HepG2 (cell line): ENCODE results near the gene NPPB.

ENCODE experiments used
- CTCF ChIP-seq: sonication (generic); formaldehyde crosslinking; IDR thresholded peaks from 2 replicates; pipeline ENCODE4 v1.5.0; 2020; ENCODE audit warnings: mild to moderate bottlenecking, missing genetic modification reagents, moderate library complexity
- DBP ChIP-seq: sonication (generic); formaldehyde crosslinking; IDR thresholded peaks from 2 replicates; pipeline ENCODE4 v1.4.0; 2020; ENCODE audit warnings: missing genetic modification reagents; ENCODE audit errors: not compliant biosample characterization
- HNF4G ChIP-seq, 2 experiments: sonication (generic) in 1 of 2; formaldehyde crosslinking in 1 of 2; IDR thresholded peaks; 2 replicates each; pipeline versions ENCODE4 v1.4.0 to v1.6.1; 2011 to 2020; ENCODE audit warnings: borderline replicate concordance in 2 of 2, low read depth in 2 of 2, mild to moderate bottlenecking in 2 of 2, low read length in 1 of 2, missing genetic modification reagents in 1 of 2, moderate library complexity in 1 of 2
- KAT2B ChIP-seq: fragments of 150-350 bp; IDR thresholded peaks from 2 replicates; pipeline ENCODE4 v1.6.1; 2014; ENCODE audit warnings: low read depth, low read length, borderline replicate concordance
- KDM1A ChIP-seq: IDR thresholded peaks from 2 replicates; pipeline ENCODE4 v1.6.1; 2016; ENCODE audit warnings: missing compliant biosample characterization
- KDM5A ChIP-seq: fragments of 200-600 bp; sonication (generic); IDR thresholded peaks from 2 replicates; pipeline ENCODE4 v1.7.0; 2018; ENCODE audit warnings: antibody characterized with exemption, mild to moderate bottlenecking, low read length, borderline replicate concordance
- POLR2AphosphoS2 ChIP-seq: IDR thresholded peaks from 2 replicates; pipeline ENCODE4 v1.6.1; 2011; ENCODE audit warnings: low read depth, low read length, improper control_type of control experiment
- RAD21 ChIP-seq: fragments of 450-650 bp; formaldehyde crosslinking; IDR thresholded peaks from 2 replicates; pipeline ENCODE4 v1.5.0; 2020; ENCODE audit warnings: mild to moderate bottlenecking
- SIN3B ChIP-seq: fragments of 150-350 bp; IDR thresholded peaks from 2 replicates; pipeline ENCODE4 v1.6.1; 2014; ENCODE audit warnings: low read length
- TAF15 ChIP-seq: fragments of 200-400 bp; formaldehyde crosslinking; IDR thresholded peaks from one replicate; pipeline ENCODE4 v1.6.1; 2018; ENCODE audit warnings: mild to moderate bottlenecking, low read depth, low read length; ENCODE audit not compliant: poor library complexity, severe bottlenecking
- TGIF2 ChIP-seq: IDR thresholded peaks from 2 replicates; pipeline ENCODE4 v1.6.1; 2016; ENCODE audit warnings: control low read depth, missing compliant biosample characterization
- ZKSCAN8 ChIP-seq: IDR thresholded peaks from 2 replicates; pipeline ENCODE4 v1.6.1; 2016; ENCODE audit warnings: borderline replicate concordance, missing genetic modification reagents, missing compliant biosample characterization
- ZNF792 ChIP-seq: IDR thresholded peaks from 2 replicates; pipeline ENCODE4 v1.6.1; 2016
- TF ChIP-seq, protein P1 (sequence below): sonication (generic); formaldehyde crosslinking; IDR thresholded peaks from 2 replicates; pipeline ENCODE4 v1.8.0; 2022; ENCODE audit warnings: mild to moderate bottlenecking, missing genetic modification reagents; ENCODE audit not compliant: insufficient replicate concordance

- TF ChIP-seq CTCF (CRISPR knock-in tag) (no peak), KDM1A (CRISPR knock-in tag) (no peak), ZKSCAN8 (CRISPR knock-in tag) (no peak), ZNF792 (CRISPR knock-in tag) (no peak), TAF15 (no peak), KAT2B (no peak), TGIF2 (CRISPR knock-in tag) (no peak), RAD21 (CRISPR knock-in tag) (no peak), POLR2AphosphoS2 (no peak), KDM5A (no peak), HNF4G (IDR thresholded peaks at IDR 0.05; ENCODE audit: borderline replicate concordance, low read depth, low read length) (no peak), HNF4G (CRISPR knock-in tag; IDR thresholded peaks at IDR 0.05; ENCODE audit: borderline replicate concordance, low read depth) (no peak), SIN3B (no peak), DBP (CRISPR knock-in tag) (no peak)
- TF ChIP-seq, protein P1, sequence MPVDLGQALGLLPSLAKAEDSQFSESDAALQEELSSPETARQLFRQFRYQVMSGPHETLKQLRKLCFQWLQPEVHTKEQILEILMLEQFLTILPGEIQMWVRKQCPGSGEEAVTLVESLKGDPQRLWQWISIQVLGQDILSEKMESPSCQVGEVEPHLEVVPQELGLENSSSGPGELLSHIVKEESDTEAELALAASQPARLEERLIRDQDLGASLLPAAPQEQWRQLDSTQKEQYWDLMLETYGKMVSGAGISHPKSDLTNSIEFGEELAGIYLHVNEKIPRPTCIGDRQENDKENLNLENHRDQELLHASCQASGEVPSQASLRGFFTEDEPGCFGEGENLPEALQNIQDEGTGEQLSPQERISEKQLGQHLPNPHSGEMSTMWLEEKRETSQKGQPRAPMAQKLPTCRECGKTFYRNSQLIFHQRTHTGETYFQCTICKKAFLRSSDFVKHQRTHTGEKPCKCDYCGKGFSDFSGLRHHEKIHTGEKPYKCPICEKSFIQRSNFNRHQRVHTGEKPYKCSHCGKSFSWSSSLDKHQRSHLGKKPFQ, result no peak
Measured at GRCh38 chr1:11869650-11870207, 11.0 kb upstream of the NPPB start.
